Endothelial cell of umbilical vein (primary cell): Measurements from ENCODE around the gene CTSE. TPM values are rescaled to one million over a fixed set of nuclear protein-coding genes. Genes with fewer than 3 reads are reported as not detected.

Experiments
- BruUV-seq: library from RNA; stranded (reverse); fragments of 400-500 nt; replicated peaks from 2 replicates; lab custom pipeline; 2021; lab: Mats Ljungman, UMichigan
- CTCF ChIA-PET: fragments of 300-600, 350-600 bp; sonication (Branson Sonifier 250); formaldehyde crosslinking; loops from one replicate; lab custom pipeline; 2021; ENCODE audit warnings: antibody characterized with exemption, inconsistent platforms; lab: Charles Lee
- POLR2A ChIA-PET: fragments of 300-600, 350-600 bp; sonication (Branson Sonifier 250); formaldehyde crosslinking; loops from one replicate; lab custom pipeline; 2021; ENCODE audit warnings: antibody characterized with exemption, inconsistent platforms; lab: Charles Lee
- DNase-seq: peaks from one replicate; pipeline ENCODE4 v3.0.0-alpha.2; 2011; ENCODE audit warnings: low read depth, low spot score
- FAIRE-seq: peaks from 2 replicates; lab custom pipeline; 2011; peaks lifted over from hg19 to GRCh38; lab: Jason Lieb, UNC
- H2AFZ ChIP-seq: 2 replicates; pipeline ENCODE4 v1.6.0; 2012; ENCODE audit warnings: low read depth, low read length, control low read depth, inconsistent platforms
- H3K27ac ChIP-seq: 2 replicates; pipeline ENCODE4 v1.5.1; 2011; ENCODE audit warnings: low read depth, mild to moderate bottlenecking, control low read depth, low read length, moderate library complexity; ENCODE audit not compliant: insufficient read depth
- H3K27me3 ChIP-seq, 2 experiments: 2 replicates each; pipeline versions ENCODE4 v1.6.0 to v1.6.1; 2011; ENCODE audit warnings: low read length in 2 of 2, mixed read lengths in 1 of 2; ENCODE audit not compliant: control insufficient read depth in 2 of 2, insufficient read depth in 2 of 2
- H3K36me3 ChIP-seq, 2 experiments: 2 replicates in 1 of 2; 3 replicates in 1 of 2; pipeline ENCODE4 v1.5.1; 2011; ENCODE audit warnings: low read length in 2 of 2, mild to moderate bottlenecking in 1 of 2, moderate library complexity in 1 of 2; ENCODE audit not compliant: control insufficient read depth in 2 of 2, insufficient read depth in 2 of 2; ENCODE audit errors: extremely low read depth in 1 of 2
- H3K4me1 ChIP-seq: 3 replicates; pipeline ENCODE4 v1.5.1; 2011; ENCODE audit warnings: mild to moderate bottlenecking, low read length; ENCODE audit not compliant: control insufficient read depth, insufficient read depth; ENCODE audit errors: extremely low read depth
- H3K4me2 ChIP-seq: 2 replicates; pipeline ENCODE4 v1.6.1; 2011; ENCODE audit warnings: low read length, control low read depth, mixed read lengths; ENCODE audit not compliant: insufficient read depth
- H3K4me3 ChIP-seq, 3 experiments: fragments of 200-600 bp in 1 of 3; sonication (generic), shearing (Covaris generic) in 1 of 3; replicated peaks in 1 of 3; 2 replicates each; pipeline ENCODE4 v1.5.1; 2011 to 2016; ENCODE audit warnings: control low read depth in 3 of 3, low read length in 3 of 3, mild to moderate bottlenecking in 2 of 3, inconsistent platforms in 1 of 3, low read depth in 1 of 3, moderate library complexity in 1 of 3; ENCODE audit not compliant: insufficient read depth in 1 of 3
- H3K79me2 ChIP-seq: 2 replicates; pipeline ENCODE4 v1.6.0; 2012; ENCODE audit warnings: low read length, inconsistent platforms; ENCODE audit not compliant: control insufficient read depth, insufficient read depth
- H3K9ac ChIP-seq: replicated peaks from 2 replicates; pipeline ENCODE3; 2011; ENCODE audit warnings: low read length, control low read depth; ENCODE audit not compliant: insufficient read depth; ENCODE audit errors: extremely low read depth
- H3K9me1 ChIP-seq: replicated peaks from 3 replicates; pipeline ENCODE4 v1.6.0; 2011; ENCODE audit warnings: mild to moderate bottlenecking, low read length; ENCODE audit not compliant: control insufficient read depth, insufficient read depth; ENCODE audit errors: extremely low read depth
- H3K9me3 ChIP-seq: replicated peaks from 2 replicates; pipeline ENCODE4 v1.5.1; 2012; ENCODE audit warnings: low read length, inconsistent platforms; ENCODE audit not compliant: control insufficient read depth, insufficient read depth
- H4K20me1 ChIP-seq: replicated peaks from 2 replicates; pipeline ENCODE3; 2011; ENCODE audit warnings: mild to moderate bottlenecking, low read length; ENCODE audit not compliant: control insufficient read depth, insufficient read depth; ENCODE audit errors: extremely low read depth
- EZH2 ChIP-seq: IDR thresholded peaks from 2 replicates; pipeline ENCODE4 v1.6.1; 2012; ENCODE audit warnings: borderline replicate concordance, low read depth, mild to moderate bottlenecking, moderate library complexity, low read length, inconsistent platforms; ENCODE audit not compliant: severe bottlenecking
- POLR2A ChIP-seq: IDR thresholded peaks from 2 replicates; pipeline ENCODE4 v1.6.1; 2012; ENCODE audit warnings: low read depth, mild to moderate bottlenecking, control low read depth, low read length
- dilution Hi-C: fragments of 300-500 bp; cut with MboI; formaldehyde crosslinking; loops from one replicate; pipeline ENCODE4 v1.15.0; 2019; ENCODE audit warnings: low sequenced_read_pairs; ENCODE audit not compliant: extremely low pct_ligation_motif_present
- intact Hi-C: fragments of 100-400 bp; cut with micrococcal nuclease; formaldehyde crosslinking; loops from one replicate; pipeline ENCODE4 v1.10.0; 2022
- polyA plus RNA-seq, 4 experiments: library from polyadenylated mRNA; depleted of rRNA in 3 of 4; stranded (reverse) in 3 of 4; unstranded in 1 of 4; fragments of >200 nt; gene quantifications; 2 replicates each; pipeline versions ENCODE4 v1.2.1 to v1.2.3, GENCODE V29; 2011 to 2012; ENCODE audit warnings: missing spikeins in 1 of 4
- total RNA-seq: library from RNA; stranded (reverse); gene quantifications from 2 replicates; pipeline ENCODE4 v1.2.3, GENCODE V29; 2021
- TF ChIP-seq, protein P1 (sequence below), 2 donors: IDR thresholded peaks; 1 replicate in 1 of 2; 2 replicates in 1 of 2; pipeline ENCODE4 v1.5.1; 2011; ENCODE audit warnings: low read length in 2 of 2, mild to moderate bottlenecking in 2 of 2, moderate library complexity in 2 of 2, control low read depth in 1 of 2, inconsistent platforms in 1 of 2, low read depth in 1 of 2; ENCODE audit not compliant: insufficient read depth in 1 of 2; ENCODE audit errors: extremely low read depth in 1 of 2
- TF ChIP-seq, protein P2 (sequence below): IDR thresholded peaks from 2 replicates; pipeline ENCODE4 v1.6.1; 2011; ENCODE audit not compliant: insufficient read depth, insufficient read length

CTSE gene
- total and polyA plus RNA-seq, 2 donors (not counting 3 experiments of a cell fraction or from before 2014, with no cell fraction given), result 0.17 TPM; not detected in 1

DNA sequence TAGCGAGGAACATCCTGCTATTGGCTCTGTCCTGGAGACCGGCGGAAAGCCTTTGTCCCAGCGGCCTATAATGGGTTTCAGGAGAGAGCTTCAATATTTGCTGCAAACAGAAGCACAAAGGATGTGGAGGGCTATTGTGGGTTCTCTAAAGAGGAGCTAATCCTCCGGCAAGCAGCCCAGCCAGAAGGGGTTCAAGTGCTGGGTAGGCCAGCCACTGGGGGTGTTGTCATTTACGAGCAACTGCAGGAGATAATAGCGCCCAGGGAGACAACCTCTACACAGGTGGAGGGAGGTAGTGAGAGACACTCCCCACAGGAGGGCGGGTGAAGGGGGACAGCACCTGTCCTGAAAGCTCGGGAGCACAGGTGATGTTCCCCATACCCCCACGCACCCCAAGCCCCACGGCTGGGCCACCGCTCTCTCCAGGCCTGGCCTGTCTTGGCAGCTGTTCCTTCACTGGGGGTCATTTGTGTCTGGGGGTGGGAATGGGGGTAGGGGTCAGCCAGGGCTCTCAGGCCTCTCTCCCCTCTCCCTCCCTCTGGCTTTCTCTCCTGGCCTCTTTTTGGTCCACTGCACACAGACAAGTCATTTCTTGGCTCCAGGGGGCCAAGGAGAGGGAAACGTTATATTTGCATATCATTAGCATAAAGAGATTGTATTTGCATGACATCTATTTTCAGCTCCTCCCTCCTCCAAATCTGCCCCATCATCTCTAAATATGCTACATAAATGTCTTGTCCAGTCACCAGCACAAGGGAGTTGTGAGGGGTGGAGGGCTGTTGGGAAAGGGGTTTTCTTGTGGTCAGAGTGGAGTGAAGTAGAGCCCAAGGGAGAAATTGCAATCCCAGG lies 58.4 kb downstream of the CTSE start:
- ChIA-PET CTCF (interaction anchor here (0.6 to 15.6 kb wide), 4 partner anchors 12 to 1021 kb away, joined by 3 to 154 read pairs (median 4); no protein-coding TSS in a partner anchor), POLR2A (no interaction called here)
- Histone ChIP-seq H3K4me2 (no peak overlapping the region), H3K27me3 (no peaks in the 10 kb centered on the region), H2AFZ (no peak overlapping the region), H3K9me3 (no peaks in the 10 kb centered on the region), H3K9ac (no peak overlapping the region), H3K4me1 (peaks cover 21% of the 10 kb centered on the region), H3K36me3 (no peaks in the 10 kb centered on the region), H3K27ac (no peak overlapping the region), H3K79me2 (no peaks in the 10 kb centered on the region), H4K20me1 (no peaks in the 10 kb centered on the region), H3K4me3 (no peak overlapping the region), H3K9me1 (no peaks in the 10 kb centered on the region)
- intact Hi-C loops (no loop called here), dilution Hi-C loops (no loop called here)
- FAIRE-seq (no peak), DNase-seq (no peak)
- TF ChIP-seq, protein P1, sequence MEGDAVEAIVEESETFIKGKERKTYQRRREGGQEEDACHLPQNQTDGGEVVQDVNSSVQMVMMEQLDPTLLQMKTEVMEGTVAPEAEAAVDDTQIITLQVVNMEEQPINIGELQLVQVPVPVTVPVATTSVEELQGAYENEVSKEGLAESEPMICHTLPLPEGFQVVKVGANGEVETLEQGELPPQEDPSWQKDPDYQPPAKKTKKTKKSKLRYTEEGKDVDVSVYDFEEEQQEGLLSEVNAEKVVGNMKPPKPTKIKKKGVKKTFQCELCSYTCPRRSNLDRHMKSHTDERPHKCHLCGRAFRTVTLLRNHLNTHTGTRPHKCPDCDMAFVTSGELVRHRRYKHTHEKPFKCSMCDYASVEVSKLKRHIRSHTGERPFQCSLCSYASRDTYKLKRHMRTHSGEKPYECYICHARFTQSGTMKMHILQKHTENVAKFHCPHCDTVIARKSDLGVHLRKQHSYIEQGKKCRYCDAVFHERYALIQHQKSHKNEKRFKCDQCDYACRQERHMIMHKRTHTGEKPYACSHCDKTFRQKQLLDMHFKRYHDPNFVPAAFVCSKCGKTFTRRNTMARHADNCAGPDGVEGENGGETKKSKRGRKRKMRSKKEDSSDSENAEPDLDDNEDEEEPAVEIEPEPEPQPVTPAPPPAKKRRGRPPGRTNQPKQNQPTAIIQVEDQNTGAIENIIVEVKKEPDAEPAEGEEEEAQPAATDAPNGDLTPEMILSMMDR (IDR thresholded peaks at IDR 0.05; ENCODE audit: extremely low read depth in 1 of 2, insufficient read depth in 1 of 2, low read depth in 1 of 2, low read length in 2 of 2), result no peak
- TF ChIP-seq, protein P2, sequence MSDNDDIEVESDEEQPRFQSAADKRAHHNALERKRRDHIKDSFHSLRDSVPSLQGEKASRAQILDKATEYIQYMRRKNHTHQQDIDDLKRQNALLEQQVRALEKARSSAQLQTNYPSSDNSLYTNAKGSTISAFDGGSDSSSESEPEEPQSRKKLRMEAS, result no peak
- TF ChIP-seq EZH2, result no peak
- no peak for TF ChIP-seq POLR2A
- BruUV-seq, result no TSS peak
